H9 (cell line): ENCODE results near the gene SMC5. TPM values are rescaled to one million over a fixed set of nuclear protein-coding genes. Genes with fewer than 3 reads are reported as not detected.

Experiments used
- DNase-seq: peaks from one replicate; pipeline ENCODE4 v3.0.0-alpha.2; 2017
- H2AFZ ChIP-seq: one replicate; pipeline ENCODE4 v1.6.1; 2013; ENCODE audit warnings: mild to moderate bottlenecking, low read length, control low read depth, moderate library complexity
- H2AK5ac ChIP-seq: 2 replicates; pipeline ENCODE4 v1.6.1; 2013; ENCODE audit warnings: low read length, control low read depth, mixed read lengths; ENCODE audit not compliant: insufficient read length
- H2BK120ac ChIP-seq: one replicate; pipeline ENCODE4 v1.6.1; 2013; ENCODE audit warnings: low read depth, mild to moderate bottlenecking, low read length, control low read depth, inconsistent platforms; ENCODE audit not compliant: poor library complexity, severe bottlenecking
- H2BK12ac ChIP-seq: 2 replicates; pipeline ENCODE4 v1.6.1; 2013; ENCODE audit warnings: low read length, control low read depth, mixed read lengths, low read depth; ENCODE audit not compliant: insufficient read length
- H2BK15ac ChIP-seq: 2 replicates; pipeline ENCODE4 v1.6.1; 2013; ENCODE audit warnings: low read depth, low read length, control low read depth
- H2BK20ac ChIP-seq: one replicate; pipeline ENCODE4 v1.6.1; 2013; ENCODE audit warnings: low read depth, mild to moderate bottlenecking, low read length, control low read depth, inconsistent platforms; ENCODE audit not compliant: poor library complexity, severe bottlenecking
- H2BK5ac ChIP-seq: 2 replicates; pipeline ENCODE4 v1.6.1; 2013; ENCODE audit warnings: low read length, control low read depth, mixed read lengths; ENCODE audit not compliant: insufficient read length
- H3K14ac ChIP-seq: 2 replicates; pipeline ENCODE4 v1.6.1; 2013; ENCODE audit warnings: low read length, control low read depth; ENCODE audit not compliant: insufficient read depth
- H3K18ac ChIP-seq: 2 replicates; pipeline ENCODE4 v1.6.1; 2013; ENCODE audit warnings: low read depth, mild to moderate bottlenecking, mixed read lengths, low read length, control low read depth; ENCODE audit not compliant: insufficient read length
- H3K23ac ChIP-seq: 2 replicates; pipeline ENCODE4 v1.6.1; 2013; ENCODE audit warnings: low read length, control low read depth, mixed read lengths, low read depth; ENCODE audit not compliant: insufficient read length
- H3K23me2 ChIP-seq: 2 replicates; pipeline ENCODE4 v1.6.1; 2013; ENCODE audit warnings: low read depth, mild to moderate bottlenecking, mixed read lengths, low read length, control low read depth; ENCODE audit not compliant: insufficient read length, poor library complexity, severe bottlenecking
- H3K27ac ChIP-seq: 2 replicates; pipeline ENCODE4 v1.5.1; 2013; ENCODE audit warnings: low read length, control low read depth, mixed read lengths, low read depth; ENCODE audit not compliant: insufficient read length
- H3K27me3 ChIP-seq: 2 replicates; pipeline ENCODE4 v1.6.1; 2013; ENCODE audit warnings: low read length, control low read depth, inconsistent platforms; ENCODE audit not compliant: insufficient read depth
- H3K4ac ChIP-seq: 2 replicates; pipeline ENCODE4 v1.6.1; 2013; ENCODE audit warnings: low read depth, mild to moderate bottlenecking, control low read depth, inconsistent platforms, low read length, moderate library complexity
- H3K4me1 ChIP-seq: 2 replicates; pipeline ENCODE4 v1.6.1; 2013; ENCODE audit warnings: low read length, control low read depth, inconsistent platforms; ENCODE audit not compliant: insufficient read depth
- H3K4me2 ChIP-seq: 2 replicates; pipeline ENCODE4 v1.6.1; 2013; ENCODE audit warnings: low read length, control low read depth, mixed read lengths; ENCODE audit not compliant: insufficient read length, insufficient read depth
- H3K56ac ChIP-seq: 2 replicates; pipeline ENCODE4 v1.6.1; 2013; ENCODE audit warnings: low read depth, mild to moderate bottlenecking, mixed read lengths, low read length, control low read depth; ENCODE audit not compliant: insufficient read length
- H3K79me1 ChIP-seq: 2 replicates; pipeline ENCODE4 v1.6.1; 2013; ENCODE audit warnings: low read depth, mild to moderate bottlenecking, moderate library complexity, low read length, control low read depth, inconsistent platforms; ENCODE audit not compliant: insufficient read depth, poor library complexity, severe bottlenecking
- H3K79me2 ChIP-seq: 2 replicates; pipeline ENCODE4 v1.6.1; 2013; ENCODE audit warnings: low read length, control low read depth, inconsistent platforms; ENCODE audit not compliant: insufficient read depth
- H3K9ac ChIP-seq: 2 replicates; pipeline ENCODE4 v1.6.1; 2013; ENCODE audit warnings: low read length, control low read depth, mixed read lengths; ENCODE audit not compliant: insufficient read length; ENCODE audit errors: extremely low read depth
- H3K9me3 ChIP-seq: one replicate; pipeline ENCODE4 v1.6.1; 2013; ENCODE audit warnings: low read depth, low read length, inconsistent platforms; ENCODE audit not compliant: control insufficient read depth
- H3T11ph ChIP-seq: one replicate; pipeline ENCODE4 v1.6.1; 2013; ENCODE audit warnings: mild to moderate bottlenecking, low read length, control low read depth, inconsistent platforms
- H4K20me1 ChIP-seq: one replicate; pipeline ENCODE4 v1.6.1; 2013; ENCODE audit not compliant: control insufficient read depth, insufficient read length, insufficient read depth
- H4K5ac ChIP-seq: 2 replicates; pipeline ENCODE4 v1.6.1; 2013; ENCODE audit warnings: low read depth, mild to moderate bottlenecking, mixed read lengths, low read length, control low read depth; ENCODE audit not compliant: insufficient read length
- H4K8ac ChIP-seq: replicated peaks from 2 replicates; pipeline ENCODE4 v1.6.1; 2013; ENCODE audit warnings: low read length, control low read depth, mixed read lengths, low read depth; ENCODE audit not compliant: insufficient read length
- H4K91ac ChIP-seq: 2 replicates; pipeline ENCODE4 v1.6.1; 2013; ENCODE audit warnings: low read depth, mild to moderate bottlenecking, moderate library complexity, mixed read lengths, low read length, control low read depth; ENCODE audit not compliant: insufficient read length
- H3K27ac Mint-ChIP-seq, 3 experiments: 2 replicates in 2 of 3; 3 replicates in 1 of 3; pipeline ENCODE4 v1.8.0; 2020 to 2021; ENCODE audit warnings: mixed read lengths in 3 of 3, mild to moderate bottlenecking in 1 of 3, moderate library complexity in 1 of 3
- H3K27me3 Mint-ChIP-seq: 2 replicates; pipeline ENCODE4 v1.8.0; 2021; ENCODE audit warnings: low read depth, mild to moderate bottlenecking, moderate library complexity, mixed read lengths
- H3K36me3 Mint-ChIP-seq, 3 experiments: 2 replicates in 2 of 3; 3 replicates in 1 of 3; pipeline ENCODE4 v1.8.0; 2020 to 2021; ENCODE audit warnings: low read depth in 3 of 3, mixed read lengths in 3 of 3; ENCODE audit not compliant: insufficient read depth in 1 of 3
- H3K4me1 Mint-ChIP-seq, 2 experiments: 2 replicates each; pipeline ENCODE4 v1.8.0; 2020; ENCODE audit warnings: mixed read lengths in 2 of 2
- H3K4me3 Mint-ChIP-seq, 2 experiments: 2 replicates in 1 of 2; 3 replicates in 1 of 2; pipeline ENCODE4 v1.8.0; 2020 to 2021; ENCODE audit warnings: mild to moderate bottlenecking in 2 of 2, mixed read lengths in 2 of 2, moderate library complexity in 1 of 2
- H3K9me3 Mint-ChIP-seq, 2 experiments: 2 replicates in 1 of 2; 3 replicates in 1 of 2; pipeline ENCODE4 v1.8.0; 2020; ENCODE audit warnings: mild to moderate bottlenecking in 2 of 2, mixed read lengths in 2 of 2, moderate library complexity in 1 of 2
- CTCF ChIP-seq: fragments of 200-600 bp; sonication (generic); conservative IDR thresholded peaks from 3 replicates; pipeline ENCODE4 v1.8.0; 2021; ENCODE audit warnings: antibody characterized with exemption, mild to moderate bottlenecking
- WGBS: extraction: QIAGEN DNeasy Blood & Tissue Kit; methylation state at CpG from one replicate; pipeline ENCODE4 v1.1.7; 2013; ENCODE audit warnings: missing lambda C conversion rate, low lambda C conversion rate, mixed read lengths; ENCODE audit not compliant: insufficient read length; ENCODE audit errors: extremely low coverage; 5-methylcytosine and 5-hydroxymethylcytosine counted together
- total RNA-seq: library from RNA; stranded (reverse); gene quantifications from 2 replicates; pipeline ENCODE4 v1.2.1, GENCODE V29; 2021

Gene SMC5
- total RNA-seq, 1 experiment from 2014 or later: 29.6 TPM

GRCh38 chr9:70402213-70402612 lies 143.4 kb downstream of the SMC5 start:
- Histone ChIP-seq H4K91ac (no peak overlapping the region), H3K18ac (no peak overlapping the region), H3T11ph (no peak overlapping the region), H3K56ac (no peak overlapping the region), H4K8ac (no peak overlapping the region), H3K9me3 (no peaks in the 10 kb centered on the region), H2BK120ac (no peak overlapping the region), H2BK20ac (no peak overlapping the region), H3K79me1 (no peaks in the 10 kb centered on the region), H3K4me2 (no peak overlapping the region), H3K79me2 (no peaks in the 10 kb centered on the region), H3K23ac (no peak overlapping the region), H2AK5ac (no peak overlapping the region), H2BK5ac (no peak overlapping the region), H2BK15ac (no peak overlapping the region), H3K14ac (no peak overlapping the region), H4K5ac (no peak overlapping the region), H3K23me2 (no peaks in the 10 kb centered on the region), H3K4me1 (peaks cover 7% of the 10 kb centered on the region), H4K20me1 (no peaks in the 10 kb centered on the region), H2AFZ (no peak overlapping the region), H2BK12ac (no peak overlapping the region), H3K4ac (no peak overlapping the region), H3K9ac (no peak overlapping the region), H3K27ac (no peak overlapping the region), H3K27me3 (no peaks in the 10 kb centered on the region)
- DNase-seq: no peak
- no CpG with 5 or more reads among the region's 1 CpG for WGBS
- peaks cover 14 to 17% of the 10 kb centered on the region in 2 experiments for H3K4me1 Mint-ChIP-seq
- H3K27ac Mint-ChIP-seq: no peak overlapping the region
- H3K36me3 Mint-ChIP-seq: no peaks in the 10 kb centered on the region
- H3K4me3 Mint-ChIP-seq: no peak overlapping the region
- TF ChIP-seq CTCF: no peak
- H3K27me3 Mint-ChIP-seq: peaks cover 17% of the 10 kb centered on the region
- H3K9me3 Mint-ChIP-seq: no peaks in the 10 kb centered on the region
